ENCODE measurements around the gene ADCY2. TPM values are rescaled to one million over a fixed set of nuclear protein-coding genes. Genes with fewer than 3 reads are reported as not detected.

ADCY2 gene
- total and polyA plus RNA-seq, 9 donors = 4.0 to 22.8 (median 8.3) TPM

DNA sequence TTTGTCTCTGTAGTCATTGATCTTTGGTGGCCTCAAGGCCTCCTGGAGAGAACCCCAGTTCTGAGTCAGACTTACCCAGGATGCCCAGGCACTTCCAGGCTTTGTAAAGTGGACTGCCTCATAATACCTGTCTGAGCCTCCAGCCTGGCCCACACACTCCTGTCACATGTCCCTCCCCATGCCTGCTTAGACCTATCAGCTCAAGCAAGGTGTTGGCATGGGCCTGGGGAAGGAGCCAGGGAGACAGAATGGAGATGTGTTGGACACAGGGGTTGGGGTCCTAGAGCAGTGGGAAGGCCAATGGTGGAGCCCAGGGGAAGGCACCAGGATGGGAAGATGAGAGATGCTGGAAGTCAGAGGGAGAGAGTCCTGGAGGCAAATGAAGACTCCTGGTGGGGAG is 318.8 kb downstream of the ADCY2 start:
- no peak for DNase-seq
- H3K27me3 ChIP-seq = no peaks in the 10 kb centered on the region
- intact Hi-C loops (cut with DNase I) = no loop called here
- H3K4me1 ChIP-seq (ENCODE audit: insufficient read depth) = no peaks in the 10 kb centered on the region
- H3K9me3 ChIP-seq = no peaks in the 10 kb centered on the region
- no peak overlapping the region for H3K27ac ChIP-seq
- TF ChIP-seq EP300 (IDR thresholded peaks at IDR 0.05) (no peak), POLR2A (IDR thresholded peaks at IDR 0.05) (no peak)
- TF ChIP-seq, protein P1, sequence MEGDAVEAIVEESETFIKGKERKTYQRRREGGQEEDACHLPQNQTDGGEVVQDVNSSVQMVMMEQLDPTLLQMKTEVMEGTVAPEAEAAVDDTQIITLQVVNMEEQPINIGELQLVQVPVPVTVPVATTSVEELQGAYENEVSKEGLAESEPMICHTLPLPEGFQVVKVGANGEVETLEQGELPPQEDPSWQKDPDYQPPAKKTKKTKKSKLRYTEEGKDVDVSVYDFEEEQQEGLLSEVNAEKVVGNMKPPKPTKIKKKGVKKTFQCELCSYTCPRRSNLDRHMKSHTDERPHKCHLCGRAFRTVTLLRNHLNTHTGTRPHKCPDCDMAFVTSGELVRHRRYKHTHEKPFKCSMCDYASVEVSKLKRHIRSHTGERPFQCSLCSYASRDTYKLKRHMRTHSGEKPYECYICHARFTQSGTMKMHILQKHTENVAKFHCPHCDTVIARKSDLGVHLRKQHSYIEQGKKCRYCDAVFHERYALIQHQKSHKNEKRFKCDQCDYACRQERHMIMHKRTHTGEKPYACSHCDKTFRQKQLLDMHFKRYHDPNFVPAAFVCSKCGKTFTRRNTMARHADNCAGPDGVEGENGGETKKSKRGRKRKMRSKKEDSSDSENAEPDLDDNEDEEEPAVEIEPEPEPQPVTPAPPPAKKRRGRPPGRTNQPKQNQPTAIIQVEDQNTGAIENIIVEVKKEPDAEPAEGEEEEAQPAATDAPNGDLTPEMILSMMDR (IDR thresholded peaks at IDR 0.05) = no peak
- no peak overlapping the region for H3K4me3 ChIP-seq
- H3K36me3 ChIP-seq = no peaks in the 10 kb centered on the region

- intact Hi-C loops (cut with DNase I) = no loop called here
- Histone ChIP-seq H3K4me1 (ENCODE audit: insufficient read depth) (no peaks in the 10 kb centered on the region), H3K36me3 (no peaks in the 10 kb centered on the region), H3K27me3 (no peaks in the 10 kb centered on the region), H3K4me3 (no peak overlapping the region), H3K9me3 (no peaks in the 10 kb centered on the region), H3K27ac (no peak overlapping the region)
- 85 to 89% (median 87%) methylated on average over 4 of the region's 4 CpGs for WGBS, 3 donors
- no peak for DNase-seq
- TF ChIP-seq POLR2A (IDR thresholded peaks at IDR 0.05) (no peak), EP300 (IDR thresholded peaks at IDR 0.05) (no peak)
- TF ChIP-seq, protein P1 (IDR thresholded peaks at IDR 0.05) = no peak
Observed at GRCh38 chr5:7717691-7718090, 321.8 kb downstream of the ADCY2 start.

GRCh38 chr5:7728076-7728475 is 332.1 kb downstream of the ADCY2 start:
- H3K4me3 ChIP-seq = no peak overlapping the region
- 43 to 60% (median 58%) methylated on average over 4 of the region's 4 CpGs for WGBS, 3 donors
- no peaks in the 10 kb centered on the region for H3K36me3 ChIP-seq
- intact Hi-C loops (cut with DNase I) = no loop called here
- no peaks in the 10 kb centered on the region for H3K4me1 ChIP-seq (ENCODE audit: insufficient read depth)
- no peaks in the 10 kb centered on the region for H3K9me3 ChIP-seq
- DNase-seq = no peak
- H3K27ac ChIP-seq = no peak overlapping the region
- TF ChIP-seq EP300 (IDR thresholded peaks at IDR 0.05) = no peak
- TF ChIP-seq POLR2A (IDR thresholded peaks at IDR 0.05) = no peak
- TF ChIP-seq, protein P1 (IDR thresholded peaks at IDR 0.05) = no peak
- no peaks in the 10 kb centered on the region for H3K27me3 ChIP-seq

- TF ChIP-seq POLR2A (IDR thresholded peaks at IDR 0.05) = no peak
- no peak for TF ChIP-seq EP300 (IDR thresholded peaks at IDR 0.05)
- TF ChIP-seq, protein P1 (IDR thresholded peaks at IDR 0.05) = no peak
- intact Hi-C loops (cut with DNase I) = no loop called here
- no peak for DNase-seq
- no peak overlapping the region for H3K27ac ChIP-seq
- H3K4me1 ChIP-seq (ENCODE audit: insufficient read depth) = no peaks in the 10 kb centered on the region
- H3K27me3 ChIP-seq = no peaks in the 10 kb centered on the region
- WGBS, 3 donors = 92 to 94% (median 94%) methylated on average over 5 of the region's 5 CpGs
- H3K36me3 ChIP-seq = no peaks in the 10 kb centered on the region
- no peaks in the 10 kb centered on the region for H3K9me3 ChIP-seq
- H3K4me3 ChIP-seq = no peak overlapping the region
Observed at GRCh38 chr5:7741415-7742065, 345.6 kb downstream of the ADCY2 start.
